GM12875 (cell line): ENCODE data around the gene CACNA2D1.

Experiments
- H3K4me3 ChIP-seq: one replicate; pipeline ENCODE4 v1.5.1; 2011; ENCODE audit warnings: low read depth, low read length, control low read depth
- CTCF ChIP-seq: IDR thresholded peaks from 2 replicates; pipeline ENCODE4 v1.5.1; 2011; ENCODE audit warnings: low read depth, mild to moderate bottlenecking, control low read depth, inconsistent platforms, low read length, moderate library complexity, borderline replicate concordance; ENCODE audit not compliant: insufficient read depth

Gene CACNA2D1

GRCh38 chr7:82445271-82445670 is 1.7 kb upstream of the CACNA2D1 start:
- no peak for TF ChIP-seq CTCF
- H3K4me3 ChIP-seq: no peak overlapping the region

- no peak overlapping the region for H3K4me3 ChIP-seq
- TF ChIP-seq CTCF: no peak
Measured at GRCh38 chr7:82444220-82444909, 788 bp upstream of the CACNA2D1 start.

- no peak for TF ChIP-seq CTCF
- H3K4me3 ChIP-seq: no peak overlapping the region
Measured at GRCh38 chr7:82443036-82443546, 486 bp downstream of the CACNA2D1 start.

- no peak overlapping the region for H3K4me3 ChIP-seq
- no peak for TF ChIP-seq CTCF
Measured at GRCh38 chr7:82442492-82443035, 1.0 kb downstream of the CACNA2D1 start.

GRCh38 chr7:82441669-82442478 is 1.7 kb downstream of the CACNA2D1 start:
- H3K4me3 ChIP-seq: no peak overlapping the region
- TF ChIP-seq CTCF: no peak

- H3K4me3 ChIP-seq: no peak overlapping the region
- no peak for TF ChIP-seq CTCF
Measured at GRCh38 chr7:82438521-82438920, 5.1 kb downstream of the CACNA2D1 start.
